GM23248 (cell line): ENCODE measurements around the gene POLR2B.

Experiments used
- EZH2 ChIP-seq: fragments of 200-600 bp; sonication (generic); IDR thresholded peaks from 2 replicates; pipeline ENCODE4 v1.6.1; 2018; ENCODE audit warnings: antibody characterized with exemption, mild to moderate bottlenecking; ENCODE audit not compliant: insufficient read depth, poor library complexity, severe bottlenecking
- EZH2phosphoT487 ChIP-seq: fragments of 200-600 bp; sonication (generic); IDR thresholded peaks from 2 replicates; pipeline ENCODE4 v1.6.1; 2018; ENCODE audit warnings: antibody characterized with exemption, moderate library complexity, mild to moderate bottlenecking, low read depth; ENCODE audit not compliant: insufficient read depth

- no peak for TF ChIP-seq EZH2
- no peak for TF ChIP-seq EZH2phosphoT487
Observed at GRCh38 chr4:57040510-57040909, 61.8 kb downstream of the POLR2B start.
